ENCODE measurements around the gene JMJD8. TPM values are rescaled to one million over a fixed set of nuclear protein-coding genes. Genes with fewer than 3 reads are reported as not detected.

The JMJD8 gene
- total RNA-seq, 1 donor from 2014 or later, result 57.6 TPM

DNA sequence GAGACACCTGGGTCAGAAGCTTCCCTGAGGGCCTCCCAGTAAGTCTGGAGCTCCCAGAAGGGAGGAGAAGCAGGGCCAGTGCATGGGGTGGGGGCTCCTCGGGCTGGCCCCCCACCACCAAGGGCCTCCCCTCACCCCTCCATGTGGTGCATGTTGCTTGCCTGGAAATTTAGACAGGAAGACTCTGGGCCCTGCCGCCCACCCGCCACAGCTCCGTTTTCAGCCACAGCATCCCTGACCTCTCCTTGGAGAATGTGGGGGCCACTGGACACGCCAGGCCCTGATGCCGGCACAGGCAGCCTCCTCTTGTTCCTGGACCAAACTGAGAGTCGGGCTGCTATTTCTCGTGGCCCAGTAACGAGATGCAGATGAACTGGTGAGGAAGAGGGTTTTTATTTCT is 45.3 kb downstream of the JMJD8 start:
- Mint-ChIP-seq H3K4me3 (ENCODE audit: unreplicated experiment) (no peak overlapping the region), H3K27me3 (ENCODE audit: unreplicated experiment) (no peaks in the 10 kb centered on the region), H3K27ac (ENCODE audit: unreplicated experiment) (no peak overlapping the region), H3K4me1 (ENCODE audit: unreplicated experiment) (peaks cover 14% of the 10 kb centered on the region), H3K9me3 (ENCODE audit: unreplicated experiment) (no peaks in the 10 kb centered on the region), H3K36me3 (ENCODE audit: unreplicated experiment) (no peaks in the 10 kb centered on the region)
- no peak for TF ChIP-seq CTCF (IDR thresholded peaks at IDR 0.05)
- no peak for DNase-seq (ENCODE audit: extremely low spot score, unreplicated experiment)

DNA sequence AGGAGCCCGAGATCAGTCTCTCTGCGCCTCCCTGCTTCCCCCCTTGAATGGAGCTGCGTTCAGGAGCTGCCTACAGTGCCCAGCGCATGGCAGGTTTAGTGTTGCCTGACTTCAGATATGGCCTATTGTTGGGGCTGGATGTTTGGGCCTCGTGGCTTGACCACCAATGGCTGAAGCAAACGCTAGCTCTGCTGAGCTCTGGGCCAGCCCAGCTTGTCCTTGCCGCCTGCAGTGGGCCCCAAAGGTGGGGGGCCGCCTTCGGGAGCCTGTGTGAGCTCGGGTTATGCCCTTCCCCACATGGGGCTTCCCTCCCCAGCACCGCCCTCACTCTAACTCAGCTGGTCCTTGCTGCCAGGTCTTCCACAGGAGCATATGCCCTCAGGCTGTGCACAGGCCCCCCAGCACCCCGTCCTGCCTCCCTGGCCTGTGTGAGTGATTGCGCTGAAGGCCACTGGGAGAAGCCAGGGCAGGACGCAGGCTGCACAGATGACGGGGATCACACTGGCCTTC is 46.0 kb downstream of the JMJD8 start:
- no peak for DNase-seq (ENCODE audit: extremely low spot score, unreplicated experiment)
- TF ChIP-seq CTCF (IDR thresholded peaks at IDR 0.05), result no peak
- Mint-ChIP-seq H3K4me1 (ENCODE audit: unreplicated experiment) (peaks cover 11% of the 10 kb centered on the region), H3K9me3 (ENCODE audit: unreplicated experiment) (no peaks in the 10 kb centered on the region), H3K36me3 (ENCODE audit: unreplicated experiment) (no peaks in the 10 kb centered on the region), H3K4me3 (ENCODE audit: unreplicated experiment) (no peak overlapping the region), H3K27ac (ENCODE audit: unreplicated experiment) (no peak overlapping the region), H3K27me3 (ENCODE audit: unreplicated experiment) (no peaks in the 10 kb centered on the region)

DNA sequence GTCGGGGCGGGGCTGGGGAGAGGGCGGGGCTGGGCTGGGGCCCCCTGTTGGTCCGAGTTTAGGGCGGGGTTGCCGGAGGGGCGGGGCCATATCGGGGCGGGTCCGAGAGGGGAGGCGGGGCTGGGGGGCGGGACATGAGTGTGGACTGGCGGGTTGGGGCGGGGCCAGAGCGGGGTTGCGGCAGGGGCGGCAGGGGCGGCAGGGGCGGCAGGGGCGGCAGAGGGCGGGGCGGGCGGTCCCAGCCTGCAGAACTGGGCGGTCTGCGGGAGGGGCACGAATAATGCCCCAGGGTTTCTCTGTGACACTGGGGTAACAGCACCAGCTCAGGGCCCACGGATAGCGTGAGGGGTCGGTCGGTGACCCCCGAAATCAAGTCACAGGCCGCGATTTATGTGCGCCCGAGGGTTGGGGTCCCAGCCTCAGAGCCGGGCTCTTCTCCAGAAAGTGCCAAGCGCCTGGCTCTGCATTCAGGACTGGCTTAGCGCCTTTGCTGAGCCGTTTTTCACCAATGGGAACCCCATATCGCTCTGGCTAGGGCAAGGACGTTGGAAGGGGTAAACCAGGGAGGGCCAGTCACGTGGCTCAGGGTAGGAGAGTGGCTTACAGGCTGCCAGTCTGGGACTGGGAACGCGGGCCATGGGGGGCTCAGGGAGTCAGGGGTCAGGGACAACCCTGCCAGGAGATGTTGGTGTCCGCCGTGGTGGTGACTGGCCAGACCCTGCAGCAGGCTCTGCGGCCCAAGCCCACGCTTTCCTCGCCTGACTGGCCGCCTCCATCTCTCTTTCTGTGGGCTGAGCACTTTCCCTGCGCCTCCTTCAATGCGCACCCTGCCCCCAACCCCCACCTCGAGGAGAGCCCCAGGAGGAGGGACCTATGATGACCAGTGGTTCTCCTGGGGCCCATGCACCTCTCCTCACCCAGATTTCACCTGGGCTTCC is 46.8 kb downstream of the JMJD8 start:
- no peak for DNase-seq (ENCODE audit: extremely low spot score, unreplicated experiment)
- no peaks in the 10 kb centered on the region for H3K27me3 Mint-ChIP-seq (ENCODE audit: unreplicated experiment)
- TF ChIP-seq CTCF (IDR thresholded peaks at IDR 0.05), result no peak
- H3K36me3 Mint-ChIP-seq (ENCODE audit: unreplicated experiment), result no peaks in the 10 kb centered on the region
- H3K9me3 Mint-ChIP-seq (ENCODE audit: unreplicated experiment), result no peaks in the 10 kb centered on the region
- H3K4me3 Mint-ChIP-seq (ENCODE audit: unreplicated experiment), result peak overlapping the region; percentile 91
- H3K4me1 Mint-ChIP-seq (ENCODE audit: unreplicated experiment), result peaks cover 7% of the 10 kb centered on the region
- H3K27ac Mint-ChIP-seq (ENCODE audit: unreplicated experiment), result no peak overlapping the region

GRCh38 chr16:636206-637080 is 47.7 kb downstream of the JMJD8 start, which contains the start of gene METTL26:
METTL26 (minus strand) TSS chr16:636305; CDS start chr16:636290, 15 bp downstream.
- peaks cover 7% of the 10 kb centered on the region for H3K4me1 Mint-ChIP-seq (ENCODE audit: unreplicated experiment)
- no peaks in the 10 kb centered on the region for H3K9me3 Mint-ChIP-seq (ENCODE audit: unreplicated experiment)
- TF ChIP-seq CTCF (IDR thresholded peaks at IDR 0.05), result no peak
- H3K4me3 Mint-ChIP-seq (ENCODE audit: unreplicated experiment), result peak within 1 kb of the TSS; percentile 91
- H3K36me3 Mint-ChIP-seq (ENCODE audit: unreplicated experiment), result no peaks in the 10 kb centered on the region
- no peaks in the 10 kb centered on the region for H3K27me3 Mint-ChIP-seq (ENCODE audit: unreplicated experiment)
- H3K27ac Mint-ChIP-seq (ENCODE audit: unreplicated experiment), result peak within 1 kb of the TSS; percentile 98
- peak; percentile 97 for DNase-seq (ENCODE audit: extremely low spot score, unreplicated experiment)

All from osteocyte (in vitro differentiated cells).